Activated CD4-positive, alpha-beta T cell treated with anti-CD3 and anti-CD28 coated beads for 4 hours (primary cell): ENCODE results near the gene FBRSL1.

Experiments
- DNase-seq, 2 donors: peaks; one replicate each; pipeline ENCODE4 v3.0.0-alpha.2; 2020

FBRSL1 gene

DNA sequence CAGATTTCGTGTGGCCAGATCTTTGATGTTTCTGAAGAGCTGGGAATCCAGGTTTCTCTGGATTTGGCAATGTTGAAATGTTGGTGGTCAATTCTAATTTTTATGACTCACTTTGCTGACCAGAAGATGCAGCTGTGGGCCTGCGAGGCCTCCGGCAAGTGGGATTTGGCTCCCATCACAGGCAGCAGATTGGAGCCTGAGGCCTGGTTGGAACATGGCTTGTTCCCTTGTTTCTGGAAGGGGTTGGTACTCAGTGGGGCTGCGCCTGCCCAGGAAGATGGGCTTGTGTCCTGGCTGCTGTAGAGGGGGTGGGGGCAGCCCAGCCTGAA lies 23.1 kb downstream of the FBRSL1 start:
- DNase-seq, result no peak

DNA sequence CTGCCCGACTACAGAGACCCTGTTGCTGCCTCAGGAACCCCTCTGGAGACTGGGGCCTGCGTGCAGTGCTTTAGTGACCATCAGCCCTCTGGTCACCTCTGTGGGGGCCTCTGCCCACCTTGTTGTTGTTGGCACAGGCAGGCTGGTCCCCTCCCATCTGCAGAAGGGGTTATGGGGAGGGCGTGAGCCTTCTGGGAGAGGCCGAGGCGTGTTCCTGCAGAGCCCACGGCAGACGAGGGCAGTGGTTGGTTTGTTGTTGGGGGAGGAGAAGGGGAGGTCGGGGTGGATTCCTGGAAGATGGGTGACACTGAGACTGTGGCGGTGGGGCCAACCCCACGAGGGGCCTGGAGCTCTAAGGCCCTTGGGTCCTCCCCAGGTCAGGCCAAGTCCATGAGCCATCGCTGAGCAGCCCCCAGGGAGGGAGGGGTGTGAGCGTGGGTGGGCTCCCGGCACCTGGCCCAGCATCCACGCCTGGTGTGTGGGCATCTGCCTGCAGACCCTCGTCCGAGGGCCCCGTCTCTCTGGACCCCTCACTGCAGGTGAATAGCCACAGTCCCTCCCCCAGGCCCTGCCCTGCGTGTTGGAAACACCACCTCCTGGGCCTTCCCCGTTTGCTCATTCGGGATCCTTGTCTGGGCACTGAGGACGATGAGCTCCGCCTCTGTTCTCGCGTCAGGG lies 23.6 kb downstream of the FBRSL1 start:
- no peak for DNase-seq

DNA sequence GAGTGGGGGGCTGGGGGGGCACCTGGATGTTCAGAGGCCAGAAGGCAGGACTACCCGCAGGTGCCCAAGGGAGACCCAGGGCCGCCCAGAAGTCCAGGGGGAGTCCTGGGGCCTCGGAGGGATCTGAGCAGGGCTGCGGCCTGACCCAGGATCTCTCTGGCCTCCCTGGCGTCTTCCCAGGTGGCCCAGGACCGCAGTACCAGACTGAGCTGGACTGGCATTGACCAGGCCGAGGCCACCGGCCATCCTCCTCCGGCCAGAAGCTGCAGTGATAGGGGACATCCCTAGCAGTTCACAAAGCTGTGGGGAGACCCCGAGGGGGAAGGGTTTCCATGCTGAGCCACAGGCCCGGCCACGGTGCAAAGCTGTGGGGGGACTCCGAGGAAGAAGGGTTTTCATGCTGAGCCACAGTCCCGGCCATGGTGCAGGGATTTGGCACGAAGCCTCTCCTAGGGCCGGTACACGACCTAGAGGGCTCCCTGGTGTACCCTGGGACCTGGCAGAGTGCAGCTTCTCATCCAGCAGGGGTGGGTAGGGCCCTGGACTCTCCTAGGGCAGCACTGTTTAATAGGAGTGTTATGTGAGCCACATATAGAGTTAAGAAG lies 24.4 kb downstream of the FBRSL1 start:
- no peak for DNase-seq

DNA sequence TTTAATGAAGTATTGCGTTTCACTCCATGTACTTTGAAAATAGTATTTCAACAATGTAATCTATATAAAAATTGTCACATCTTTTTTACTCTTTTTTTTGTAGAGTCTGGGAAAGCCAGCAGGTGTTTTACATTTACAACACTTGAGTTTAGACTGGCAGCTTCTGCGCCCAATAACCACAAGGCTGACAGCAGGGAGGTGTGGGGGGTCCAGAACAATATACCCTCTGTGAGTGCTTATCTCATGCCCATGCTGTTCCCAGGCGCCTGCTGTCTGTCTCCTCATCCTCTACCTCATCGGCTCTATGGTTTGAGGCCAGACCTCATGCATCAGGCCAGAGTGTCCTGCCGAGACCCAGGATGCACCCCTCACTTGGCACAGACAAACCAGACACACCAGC lies 24.9 kb downstream of the FBRSL1 start:
- no peak for DNase-seq

DNA sequence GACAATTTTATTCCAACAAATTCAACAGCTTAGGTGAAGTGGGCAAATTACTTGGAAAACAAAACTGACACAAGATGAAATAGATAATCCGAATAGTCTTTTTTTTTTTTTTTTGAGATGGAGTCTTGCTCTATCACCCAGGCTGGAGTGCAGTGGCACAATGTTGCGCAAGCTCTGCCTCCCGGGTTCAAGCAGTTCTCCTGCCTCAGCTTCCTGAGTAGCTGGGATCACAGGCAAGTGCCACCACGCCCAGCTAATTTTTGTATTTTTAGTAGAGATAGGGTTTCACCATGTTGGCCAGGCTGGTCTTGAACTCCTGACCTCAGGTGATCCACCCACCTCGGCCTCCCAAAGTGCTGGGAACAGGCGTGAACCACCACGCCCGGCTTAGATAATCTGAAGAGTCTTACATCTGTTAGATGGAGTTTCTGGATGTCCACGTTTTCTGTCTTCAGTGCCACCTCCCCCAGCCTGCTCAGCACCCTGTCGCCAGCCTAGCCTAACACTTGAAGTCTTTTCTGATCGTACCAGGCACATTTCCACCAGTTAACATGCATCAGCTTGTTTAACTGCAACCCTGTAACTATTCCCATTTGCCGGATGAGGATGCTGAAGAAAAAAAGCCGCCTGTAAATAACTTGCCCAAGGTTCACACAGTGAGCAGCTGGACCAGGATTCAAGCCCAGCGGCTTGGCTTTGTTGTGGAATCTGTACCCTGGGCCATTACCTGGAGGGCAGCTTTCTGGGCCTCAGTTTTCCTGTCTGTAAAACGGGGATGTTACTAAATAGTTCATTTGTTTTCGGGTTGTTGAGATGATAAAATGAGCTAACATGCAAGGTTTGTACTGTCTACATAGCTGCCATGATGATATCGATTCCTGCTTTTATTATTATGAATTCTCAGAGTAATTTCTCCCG lies 26.4 kb downstream of the FBRSL1 start:
- DNase-seq, result no peak

DNA sequence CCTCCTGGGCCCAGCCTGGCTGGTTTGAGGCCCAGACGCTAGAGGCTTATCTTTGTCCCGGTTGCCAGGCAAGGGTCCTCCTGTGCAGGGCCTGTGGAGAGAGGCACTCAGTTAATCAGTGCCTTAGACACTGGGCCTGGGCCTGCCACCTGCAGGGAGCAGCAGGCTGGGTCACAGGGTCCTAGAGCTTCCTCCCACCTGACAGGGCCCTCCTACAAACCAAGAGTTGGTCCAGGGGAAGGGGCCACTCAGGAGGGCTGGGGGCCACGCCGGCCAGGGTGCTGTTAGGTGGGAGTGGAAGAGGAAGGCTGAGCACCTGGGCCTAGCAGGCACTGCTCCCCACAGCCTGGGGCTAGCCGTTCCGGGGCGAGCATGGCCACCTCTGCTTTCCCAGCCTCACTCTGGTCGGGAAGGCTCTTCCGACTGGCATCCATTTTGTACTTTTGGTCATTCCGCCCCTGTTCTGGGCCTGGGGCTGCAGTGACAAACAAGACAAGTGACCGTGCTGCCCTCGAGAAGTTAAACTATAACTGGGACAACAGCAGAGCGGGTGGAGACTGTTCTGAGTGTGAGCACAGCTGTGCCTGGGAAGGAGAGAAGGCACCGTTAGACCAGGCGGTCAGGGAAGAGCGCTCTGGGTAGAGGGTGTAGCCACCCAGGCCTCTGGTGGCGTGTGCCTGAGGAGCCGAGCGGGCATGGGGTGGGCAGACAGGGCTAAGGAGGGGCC lies 27.2 kb downstream of the FBRSL1 start:
- no peak for DNase-seq

DNA sequence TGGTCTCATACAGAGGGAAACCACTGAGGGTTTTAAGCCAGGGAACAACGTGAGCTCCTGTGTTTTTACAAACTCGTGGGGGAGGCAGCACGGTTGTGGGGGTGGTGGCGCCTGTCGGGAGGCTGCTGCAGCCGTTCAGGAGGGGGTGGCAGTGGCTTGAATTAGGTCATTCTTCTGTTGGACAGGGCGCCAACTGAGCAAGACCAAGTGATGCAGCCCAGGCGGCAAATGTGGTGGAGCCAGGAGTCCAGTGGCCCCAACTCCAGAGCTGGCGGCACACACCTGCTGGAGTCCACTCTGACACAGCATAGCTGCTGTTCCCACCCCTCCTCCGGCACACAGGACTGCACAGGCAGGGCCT lies 27.8 kb downstream of the FBRSL1 start:
- DNase-seq, result no peak

DNA sequence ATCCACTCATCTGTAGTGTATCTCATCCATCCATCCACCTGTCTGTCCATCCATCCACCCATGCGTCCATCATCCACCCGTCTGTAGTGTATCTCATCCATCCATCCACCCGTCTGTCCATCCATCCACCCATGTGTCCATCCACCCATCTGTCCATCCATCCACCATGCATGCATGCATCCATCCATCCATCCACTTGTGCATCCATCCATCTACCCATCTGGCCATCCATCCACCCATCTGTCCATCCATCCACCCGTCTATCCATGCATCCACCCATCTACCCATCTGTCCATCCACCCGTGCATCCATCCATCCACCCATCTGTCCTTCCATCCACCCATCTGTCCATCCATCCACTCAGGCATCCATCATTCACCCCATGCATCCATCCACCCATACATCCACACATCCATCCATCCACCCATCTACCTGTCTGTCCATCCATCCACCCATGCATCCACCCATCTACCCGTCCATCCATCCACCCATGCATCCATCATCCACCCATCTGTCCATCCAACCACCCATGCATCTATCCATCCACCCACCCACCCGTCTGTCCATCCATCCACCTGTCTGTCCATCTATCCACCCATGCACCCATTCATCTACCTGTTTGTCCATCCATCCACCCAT lies 28.5 kb downstream of the FBRSL1 start:
- DNase-seq, result no peak

DNA sequence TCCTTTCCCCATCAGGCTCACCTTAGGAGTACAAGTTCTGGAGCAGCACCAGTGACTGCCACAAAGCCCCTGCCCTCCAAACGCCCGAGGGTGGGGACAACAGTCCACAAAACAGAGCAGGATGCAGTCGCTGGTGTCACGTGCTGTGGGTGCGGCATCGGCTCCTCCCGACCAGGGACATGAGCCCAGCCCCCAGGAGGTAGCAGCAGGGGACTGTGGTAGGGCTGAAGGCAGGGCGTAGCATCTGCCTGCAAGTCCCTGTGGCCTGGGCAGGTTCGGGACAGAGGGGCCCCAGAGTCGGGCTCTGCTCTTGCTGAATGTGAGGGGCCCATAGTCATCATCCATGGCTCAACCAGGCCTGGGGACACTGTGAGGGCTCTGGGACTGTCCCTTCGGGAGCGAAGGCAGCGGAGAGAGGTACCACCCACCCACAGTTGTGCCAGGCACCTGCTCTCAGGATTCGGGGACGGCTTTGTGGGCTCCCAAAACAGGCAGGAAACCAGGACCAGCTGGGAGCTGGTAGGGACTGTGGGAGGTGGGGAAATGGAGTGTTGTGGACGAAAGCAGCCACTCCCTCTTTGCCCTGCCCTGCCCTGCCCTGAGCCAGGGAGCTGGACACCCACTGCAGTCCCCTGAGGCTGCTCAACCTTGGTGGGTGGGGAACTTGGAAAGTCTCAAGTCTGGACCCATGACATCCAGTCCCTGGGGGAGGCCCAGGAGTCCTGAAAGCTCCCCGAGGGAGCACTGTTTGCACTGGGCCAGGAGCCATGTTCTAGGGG lies 30.7 kb downstream of the FBRSL1 start:
- no peak for DNase-seq

DNA sequence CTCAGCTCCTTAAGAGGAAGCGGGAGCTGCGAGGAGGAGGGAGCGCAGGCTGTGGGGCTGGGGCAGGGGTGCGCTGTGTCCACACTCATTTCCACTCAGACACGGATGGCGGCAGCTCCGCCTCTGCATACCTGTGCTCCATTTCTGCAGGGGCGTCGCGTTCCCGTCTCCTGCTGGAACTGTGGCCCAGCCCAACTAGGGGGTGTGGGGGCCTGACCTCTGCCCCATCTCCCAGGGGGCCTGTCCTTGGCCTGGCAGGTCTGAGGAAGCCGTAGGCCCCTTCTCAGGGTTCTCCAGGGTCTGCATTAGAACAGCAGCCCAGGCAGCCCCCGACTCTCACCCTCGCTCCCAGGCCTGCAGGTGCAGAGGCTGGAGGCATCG lies 31.2 kb downstream of the FBRSL1 start:
- DNase-seq, result no peak

DNA sequence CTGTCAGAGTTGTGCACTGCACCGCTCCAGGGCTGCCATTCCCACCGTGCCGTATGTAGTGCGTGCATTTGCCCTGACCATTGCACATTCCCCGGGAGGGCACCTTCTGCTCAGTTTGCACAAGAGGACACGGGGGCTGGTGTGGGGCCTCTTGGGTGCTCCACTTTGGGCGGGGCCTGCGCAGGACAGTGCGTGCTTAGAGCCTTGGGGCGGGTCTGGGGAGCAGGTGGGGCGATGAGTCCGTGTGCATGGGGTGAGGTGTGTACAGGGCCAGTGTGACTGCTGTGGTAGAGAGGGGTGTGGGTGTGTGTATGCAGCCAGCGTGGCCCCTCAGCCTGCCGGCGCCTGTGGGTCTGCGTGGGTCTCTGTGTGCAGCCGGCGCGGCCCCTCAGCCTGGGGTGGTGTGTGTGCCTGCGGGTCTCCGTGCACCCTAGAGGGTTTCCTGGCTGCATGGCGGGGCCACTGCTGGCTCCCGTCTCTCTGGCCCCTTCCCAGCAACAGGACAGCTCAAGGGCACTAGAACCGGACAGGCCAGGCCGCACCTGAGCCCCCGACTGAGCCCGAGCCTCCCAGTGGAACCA lies 31.9 kb downstream of the FBRSL1 start:
- DNase-seq, result no peak

DNA sequence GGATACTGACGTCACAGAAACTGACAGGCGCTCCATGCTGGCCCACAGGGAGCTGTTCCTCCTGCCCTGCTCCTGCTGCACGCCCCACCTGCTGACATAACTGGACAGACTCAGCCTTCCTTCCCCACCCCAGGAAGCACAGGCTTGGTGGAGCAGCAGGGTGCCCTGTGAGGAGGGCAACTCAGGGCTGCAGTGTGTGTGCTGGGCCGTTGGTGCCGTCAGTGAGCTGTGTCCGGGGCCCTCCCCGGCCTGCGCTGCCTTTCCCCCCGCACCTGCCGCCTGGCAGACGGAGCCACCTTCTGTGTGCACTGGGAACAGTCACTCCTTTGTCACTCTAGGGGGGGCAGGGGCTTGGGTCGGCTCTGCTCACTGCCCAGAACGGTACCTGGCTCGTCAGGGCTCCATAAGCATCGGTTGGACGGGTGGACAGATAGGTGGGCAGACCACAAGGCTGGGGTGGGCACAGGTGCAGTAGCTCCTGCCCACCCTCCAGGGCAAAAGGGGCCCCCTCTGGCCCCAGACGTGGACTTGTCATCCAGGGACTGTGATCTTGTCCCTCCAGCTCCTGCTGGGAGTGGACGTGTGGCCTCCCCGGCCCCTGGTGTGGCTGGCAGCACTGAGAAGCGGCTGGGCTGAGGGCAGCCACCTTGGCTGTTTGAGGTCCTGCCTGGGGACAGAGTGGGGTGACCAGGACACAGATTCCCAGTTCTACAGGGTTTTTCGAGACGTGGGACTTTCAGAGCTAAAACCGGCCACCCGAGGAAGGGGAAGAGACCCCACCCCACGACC lies 32.8 kb downstream of the FBRSL1 start:
- no peak for DNase-seq

DNA sequence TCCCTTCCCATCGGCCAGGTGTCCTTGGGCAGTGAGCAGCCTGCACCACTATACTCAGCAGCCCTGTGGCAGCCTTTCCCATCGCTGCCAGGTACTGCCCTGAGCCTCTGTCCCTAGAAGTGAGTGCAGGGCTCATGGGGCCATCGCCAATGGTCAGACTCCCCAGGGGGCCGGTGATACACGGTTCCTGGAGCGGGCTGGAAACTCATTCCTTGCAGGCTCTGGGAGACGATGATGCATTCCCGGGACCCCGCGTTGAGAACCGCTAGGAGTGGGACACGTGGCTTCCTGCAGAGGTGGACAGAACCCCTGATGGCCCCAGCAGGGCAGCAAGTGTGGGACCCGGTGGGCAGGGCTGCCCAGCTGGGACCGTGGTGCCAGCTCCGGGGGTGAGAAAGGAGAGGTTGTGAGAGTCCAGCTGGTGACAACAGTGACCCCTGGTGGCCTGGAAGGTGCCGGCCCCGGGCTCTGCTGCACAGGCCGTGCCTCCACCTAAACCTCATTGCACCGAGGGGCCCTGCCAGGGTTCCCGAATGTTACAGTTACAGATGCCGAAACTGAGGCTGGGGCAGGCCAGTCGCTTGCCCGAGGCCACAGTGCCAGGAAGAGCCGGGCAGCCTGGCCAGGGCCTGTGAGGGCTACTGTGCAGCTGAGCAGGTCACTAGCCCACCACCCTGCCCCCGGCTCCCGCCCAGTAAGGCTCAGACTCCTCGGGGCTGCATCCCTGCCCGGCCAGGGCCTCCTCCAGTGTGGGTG lies 33.8 kb downstream of the FBRSL1 start:
- peak; percentile 64 to 73 for DNase-seq

DNA sequence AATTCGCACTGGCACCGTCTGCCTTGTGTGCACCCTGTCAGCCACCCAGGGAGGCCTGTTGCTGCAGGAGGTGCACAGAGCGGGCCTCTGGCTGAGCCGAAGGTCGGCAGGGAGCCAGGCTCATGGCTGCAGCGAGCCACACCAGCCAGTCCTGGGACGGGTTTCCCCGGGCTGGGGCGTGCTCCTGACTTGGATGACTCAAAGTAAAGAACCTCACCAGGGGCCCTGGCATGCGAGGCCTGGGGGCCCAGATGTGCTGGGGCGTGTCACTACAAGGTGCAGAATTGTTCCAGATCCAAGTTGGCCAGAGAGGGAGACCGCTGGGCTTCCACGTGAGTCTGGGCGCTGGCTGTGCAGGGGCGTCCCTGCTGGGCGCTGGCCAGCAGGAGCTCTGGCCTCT lies 34.5 kb downstream of the FBRSL1 start:
- no peak for DNase-seq

DNA sequence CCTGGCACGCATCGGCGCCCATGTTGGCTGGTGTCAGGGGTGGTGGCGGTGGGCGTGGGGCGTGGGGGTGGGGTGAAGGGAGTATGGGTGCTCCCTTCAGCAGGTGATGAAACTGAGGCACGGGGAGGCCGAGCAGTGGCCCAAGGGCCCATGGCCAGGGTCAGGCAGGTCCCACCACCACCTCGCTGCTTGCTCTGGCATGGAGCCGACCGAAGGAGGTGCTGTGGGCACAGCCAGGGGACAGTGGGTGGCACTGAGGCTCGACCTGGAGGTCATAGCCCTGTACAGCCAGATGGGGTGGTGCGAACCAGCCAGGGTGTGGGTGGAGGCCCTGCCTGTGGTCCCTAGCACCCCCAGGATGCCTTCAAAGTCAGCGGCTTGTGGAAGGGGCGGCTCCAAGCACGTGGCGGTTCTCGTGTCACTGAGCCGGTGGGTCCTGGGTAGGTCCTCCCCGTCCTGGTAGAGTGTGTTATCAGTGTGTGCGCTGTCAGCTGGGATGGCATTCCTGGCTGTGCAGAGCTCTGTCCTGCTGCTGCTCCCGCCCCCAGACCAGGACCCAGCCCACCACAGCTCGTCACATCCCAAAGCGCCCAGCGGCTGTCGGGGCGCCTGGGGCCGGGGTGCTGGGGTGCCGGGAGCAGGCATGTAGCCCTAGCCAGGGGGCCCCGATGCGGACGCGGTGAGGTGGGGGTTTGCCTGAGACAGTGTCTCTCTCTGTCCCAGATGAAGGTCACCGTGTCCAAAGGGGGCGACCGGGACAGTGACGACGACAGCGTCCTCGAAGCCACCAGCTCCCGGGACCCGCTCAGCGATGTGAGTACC lies 35.3 kb downstream of the FBRSL1 start:
- no peak for DNase-seq

DNA sequence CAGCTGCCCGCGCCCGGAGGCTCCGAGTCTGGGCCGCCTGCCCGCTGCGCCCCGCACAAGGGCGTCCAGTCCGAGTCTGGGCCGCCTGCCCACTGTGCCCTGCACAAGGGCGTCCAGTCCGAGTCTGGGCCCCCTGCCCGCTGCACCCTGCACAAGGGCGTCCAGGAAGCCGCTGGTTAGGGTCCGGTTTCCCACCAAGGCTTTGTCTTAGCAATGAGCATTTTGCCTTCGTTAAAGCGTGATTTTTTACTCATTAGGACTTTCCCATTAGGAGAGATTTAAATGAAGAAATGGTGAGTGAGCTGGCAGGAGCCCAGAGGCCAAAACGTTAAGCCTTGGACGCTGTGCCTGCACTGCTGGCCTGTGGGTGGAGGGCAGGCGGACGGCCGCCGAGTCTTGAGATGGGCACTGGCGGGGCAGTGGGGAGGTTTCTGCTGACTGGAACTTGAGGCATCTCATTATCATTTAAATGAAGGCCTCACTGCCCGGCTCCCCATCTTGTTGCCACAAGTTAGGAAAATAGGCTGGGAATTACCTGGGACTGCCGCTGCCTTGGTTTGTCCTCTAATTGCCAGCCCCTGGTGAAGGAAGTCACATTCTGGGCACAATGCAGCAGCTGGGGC lies 36.0 kb downstream of the FBRSL1 start:
- no peak for DNase-seq

DNA sequence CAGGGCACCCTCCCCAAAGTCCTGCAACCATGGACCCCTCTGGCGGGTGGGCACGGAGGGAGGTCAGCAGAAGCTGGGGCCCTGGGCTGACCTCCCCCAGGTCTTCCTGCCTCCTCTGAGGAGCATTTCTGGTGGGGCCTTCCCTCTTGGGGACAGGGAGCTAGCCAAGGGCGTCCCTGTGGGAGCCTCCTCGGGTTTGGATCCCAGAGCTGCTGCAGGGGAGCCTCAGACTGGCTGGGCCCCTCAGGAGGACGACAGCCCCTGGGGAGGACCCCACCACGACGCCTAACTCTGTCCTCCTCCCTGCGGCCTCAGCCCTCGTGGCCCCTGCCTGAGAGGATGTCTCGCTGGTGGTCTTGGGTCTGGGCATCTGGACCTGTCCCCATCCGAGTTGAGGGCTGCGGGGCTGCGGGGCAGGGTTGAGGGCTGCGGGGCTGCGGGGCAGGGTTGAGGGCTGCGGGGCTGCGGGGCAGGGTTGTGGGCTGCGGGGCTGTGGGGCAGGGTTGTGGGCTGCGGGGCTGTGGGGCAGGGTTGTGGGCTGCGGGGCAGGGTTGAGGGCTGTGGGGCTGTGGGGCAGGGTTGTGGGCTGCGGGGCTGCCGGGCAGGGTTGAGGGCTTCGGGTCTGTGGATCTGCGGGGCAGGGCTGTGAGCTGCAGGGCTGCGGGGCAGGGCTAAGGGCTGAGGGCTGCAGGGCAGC lies 37.4 kb downstream of the FBRSL1 start:
- no peak for DNase-seq

DNA sequence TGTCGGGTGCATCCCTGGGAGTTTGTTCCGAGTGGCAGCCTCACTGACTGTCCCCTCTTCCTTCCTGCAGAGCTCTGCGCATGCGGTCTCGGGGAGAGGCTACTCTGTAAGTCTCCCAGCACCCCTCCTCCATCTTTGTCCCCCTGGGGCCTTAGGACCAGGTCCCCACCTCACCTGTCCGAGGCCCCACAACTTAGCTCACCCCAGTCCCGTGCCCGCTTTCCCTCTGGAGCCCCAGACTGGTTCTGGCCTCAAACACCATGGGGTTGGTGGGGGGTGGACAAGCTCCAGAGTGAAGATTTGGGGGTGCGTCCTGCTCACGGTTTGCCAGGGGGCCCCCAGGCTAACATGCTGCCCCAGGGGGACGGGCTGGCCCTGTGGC lies 37.9 kb downstream of the FBRSL1 start:
- no peak for DNase-seq
